HepG2 (cell line): ENCODE data around the gene RNU7-1.

Experiments used
- ASH2L ChIP-seq: fragments of 300-600, 200-600 bp; sonication (generic); IDR thresholded peaks from 2 replicates; pipeline ENCODE4 v1.7.0; 2017; ENCODE audit warnings: low read depth, mild to moderate bottlenecking, moderate library complexity, mixed read lengths, low read length; ENCODE audit not compliant: insufficient read length
- EZH2 ChIP-seq: conservative IDR thresholded peaks from 2 replicates; pipeline ENCODE4 v1.6.1; 2012; ENCODE audit warnings: mild to moderate bottlenecking, low read depth, low read length, moderate library complexity
- FOXK2 ChIP-seq: fragments of 450-650 bp; IDR thresholded peaks from 2 replicates; pipeline ENCODE4 v1.6.1; 2016
- MZF1 ChIP-seq: sonication (generic); formaldehyde crosslinking; IDR thresholded peaks from 2 replicates; pipeline ENCODE4 v1.8.1; 2023; ENCODE audit warnings: mild to moderate bottlenecking, missing genetic modification reagents, borderline replicate concordance
- TCF12 ChIP-seq, 2 experiments: fragments of 450-650 bp in 1 of 2; sonication (generic) in 1 of 2; formaldehyde crosslinking in 1 of 2; IDR thresholded peaks; 2 replicates each; pipeline versions ENCODE4 v1.6.1 to v1.8.0; 2017 to 2022; ENCODE audit warnings: antibody characterized with exemption in 1 of 2, mild to moderate bottlenecking in 1 of 2, missing genetic modification reagents in 1 of 2, moderate library complexity in 1 of 2
- TF ChIP-seq, protein P1 (sequence below): sonication (generic); formaldehyde crosslinking; IDR thresholded peaks from 2 replicates; pipeline ENCODE4 v1.5.0; 2020; ENCODE audit warnings: mild to moderate bottlenecking, missing genetic modification reagents, moderate library complexity
- TF ChIP-seq, protein P2 (sequence below): sonication (generic); formaldehyde crosslinking; IDR thresholded peaks from 2 replicates; pipeline ENCODE4 v1.4.0; 2020; ENCODE audit warnings: missing genetic modification reagents
- TF ChIP-seq, protein P3 (sequence below): sonication (generic); formaldehyde crosslinking; IDR thresholded peaks from 2 replicates; pipeline ENCODE4 v1.4.0; 2020; ENCODE audit warnings: missing genetic modification reagents
- TF ChIP-seq, protein P4 (sequence below): IDR thresholded peaks from 2 replicates; pipeline ENCODE4 v1.6.1; 2016

DNA sequence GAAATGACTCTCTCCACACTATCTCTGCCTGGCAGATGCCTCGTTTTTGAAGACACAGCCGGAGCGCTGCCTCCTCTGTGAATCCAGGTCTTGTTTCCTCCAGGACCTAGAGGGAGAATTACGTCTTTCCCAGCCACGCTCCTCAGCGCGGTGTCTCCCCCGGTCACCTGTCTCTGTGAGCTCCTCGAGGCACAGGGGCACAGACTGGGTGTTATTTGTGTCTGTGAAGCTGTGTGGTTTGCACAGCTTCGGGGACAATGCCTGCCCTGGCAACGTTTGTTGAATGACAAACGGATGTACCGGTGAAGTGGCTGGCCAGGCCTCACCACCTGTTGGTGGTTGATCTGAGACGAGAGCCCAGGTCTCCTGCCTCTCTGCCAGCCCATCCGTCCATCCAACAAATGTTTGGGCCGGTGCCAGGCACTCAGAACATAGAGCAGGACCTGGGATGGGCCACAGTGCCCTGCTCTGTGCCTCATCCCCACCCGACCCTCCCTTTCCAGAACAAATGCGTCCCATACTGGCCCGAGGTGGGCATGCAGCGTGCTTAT lies 13.6 kb downstream of the RNU7-1 start:
- TF ChIP-seq, protein P1, sequence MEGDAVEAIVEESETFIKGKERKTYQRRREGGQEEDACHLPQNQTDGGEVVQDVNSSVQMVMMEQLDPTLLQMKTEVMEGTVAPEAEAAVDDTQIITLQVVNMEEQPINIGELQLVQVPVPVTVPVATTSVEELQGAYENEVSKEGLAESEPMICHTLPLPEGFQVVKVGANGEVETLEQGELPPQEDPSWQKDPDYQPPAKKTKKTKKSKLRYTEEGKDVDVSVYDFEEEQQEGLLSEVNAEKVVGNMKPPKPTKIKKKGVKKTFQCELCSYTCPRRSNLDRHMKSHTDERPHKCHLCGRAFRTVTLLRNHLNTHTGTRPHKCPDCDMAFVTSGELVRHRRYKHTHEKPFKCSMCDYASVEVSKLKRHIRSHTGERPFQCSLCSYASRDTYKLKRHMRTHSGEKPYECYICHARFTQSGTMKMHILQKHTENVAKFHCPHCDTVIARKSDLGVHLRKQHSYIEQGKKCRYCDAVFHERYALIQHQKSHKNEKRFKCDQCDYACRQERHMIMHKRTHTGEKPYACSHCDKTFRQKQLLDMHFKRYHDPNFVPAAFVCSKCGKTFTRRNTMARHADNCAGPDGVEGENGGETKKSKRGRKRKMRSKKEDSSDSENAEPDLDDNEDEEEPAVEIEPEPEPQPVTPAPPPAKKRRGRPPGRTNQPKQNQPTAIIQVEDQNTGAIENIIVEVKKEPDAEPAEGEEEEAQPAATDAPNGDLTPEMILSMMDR (CRISPR knock-in tag) = no peak
- TF ChIP-seq, protein P2, sequence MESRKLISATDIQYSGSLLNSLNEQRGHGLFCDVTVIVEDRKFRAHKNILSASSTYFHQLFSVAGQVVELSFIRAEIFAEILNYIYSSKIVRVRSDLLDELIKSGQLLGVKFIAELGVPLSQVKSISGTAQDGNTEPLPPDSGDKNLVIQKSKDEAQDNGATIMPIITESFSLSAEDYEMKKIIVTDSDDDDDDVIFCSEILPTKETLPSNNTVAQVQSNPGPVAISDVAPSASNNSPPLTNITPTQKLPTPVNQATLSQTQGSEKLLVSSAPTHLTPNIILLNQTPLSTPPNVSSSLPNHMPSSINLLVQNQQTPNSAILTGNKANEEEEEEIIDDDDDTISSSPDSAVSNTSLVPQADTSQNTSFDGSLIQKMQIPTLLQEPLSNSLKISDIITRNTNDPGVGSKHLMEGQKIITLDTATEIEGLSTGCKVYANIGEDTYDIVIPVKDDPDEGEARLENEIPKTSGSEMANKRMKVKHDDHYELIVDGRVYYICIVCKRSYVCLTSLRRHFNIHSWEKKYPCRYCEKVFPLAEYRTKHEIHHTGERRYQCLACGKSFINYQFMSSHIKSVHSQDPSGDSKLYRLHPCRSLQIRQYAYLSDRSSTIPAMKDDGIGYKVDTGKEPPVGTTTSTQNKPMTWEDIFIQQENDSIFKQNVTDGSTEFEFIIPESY (CRISPR knock-in tag) = no peak
- TF ChIP-seq ASH2L (no peak), TCF12 (IDR thresholded peaks at IDR 0.05) (no peak), TCF12 (CRISPR knock-in tag; IDR thresholded peaks at IDR 0.05) (no peak), FOXK2 (no peak), EZH2 (no peak), MZF1 (CRISPR knock-in tag) (no peak)
- TF ChIP-seq, protein P3, sequence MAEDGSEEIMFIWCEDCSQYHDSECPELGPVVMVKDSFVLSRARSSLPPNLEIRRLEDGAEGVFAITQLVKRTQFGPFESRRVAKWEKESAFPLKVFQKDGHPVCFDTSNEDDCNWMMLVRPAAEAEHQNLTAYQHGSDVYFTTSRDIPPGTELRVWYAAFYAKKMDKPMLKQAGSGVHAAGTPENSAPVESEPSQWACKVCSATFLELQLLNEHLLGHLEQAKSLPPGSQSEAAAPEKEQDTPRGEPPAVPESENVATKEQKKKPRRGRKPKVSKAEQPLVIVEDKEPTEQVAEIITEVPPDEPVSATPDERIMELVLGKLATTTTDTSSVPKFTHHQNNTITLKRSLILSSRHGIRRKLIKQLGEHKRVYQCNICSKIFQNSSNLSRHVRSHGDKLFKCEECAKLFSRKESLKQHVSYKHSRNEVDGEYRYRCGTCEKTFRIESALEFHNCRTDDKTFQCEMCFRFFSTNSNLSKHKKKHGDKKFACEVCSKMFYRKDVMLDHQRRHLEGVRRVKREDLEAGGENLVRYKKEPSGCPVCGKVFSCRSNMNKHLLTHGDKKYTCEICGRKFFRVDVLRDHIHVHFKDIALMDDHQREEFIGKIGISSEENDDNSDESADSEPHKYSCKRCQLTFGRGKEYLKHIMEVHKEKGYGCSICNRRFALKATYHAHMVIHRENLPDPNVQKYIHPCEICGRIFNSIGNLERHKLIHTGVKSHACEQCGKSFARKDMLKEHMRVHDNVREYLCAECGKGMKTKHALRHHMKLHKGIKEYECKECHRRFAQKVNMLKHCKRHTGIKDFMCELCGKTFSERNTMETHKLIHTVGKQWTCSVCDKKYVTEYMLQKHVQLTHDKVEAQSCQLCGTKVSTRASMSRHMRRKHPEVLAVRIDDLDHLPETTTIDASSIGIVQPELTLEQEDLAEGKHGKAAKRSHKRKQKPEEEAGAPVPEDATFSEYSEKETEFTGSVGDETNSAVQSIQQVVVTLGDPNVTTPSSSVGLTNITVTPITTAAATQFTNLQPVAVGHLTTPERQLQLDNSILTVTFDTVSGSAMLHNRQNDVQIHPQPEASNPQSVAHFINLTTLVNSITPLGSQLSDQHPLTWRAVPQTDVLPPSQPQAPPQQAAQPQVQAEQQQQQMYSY (CRISPR knock-in tag) = no peak
- TF ChIP-seq, protein P4, sequence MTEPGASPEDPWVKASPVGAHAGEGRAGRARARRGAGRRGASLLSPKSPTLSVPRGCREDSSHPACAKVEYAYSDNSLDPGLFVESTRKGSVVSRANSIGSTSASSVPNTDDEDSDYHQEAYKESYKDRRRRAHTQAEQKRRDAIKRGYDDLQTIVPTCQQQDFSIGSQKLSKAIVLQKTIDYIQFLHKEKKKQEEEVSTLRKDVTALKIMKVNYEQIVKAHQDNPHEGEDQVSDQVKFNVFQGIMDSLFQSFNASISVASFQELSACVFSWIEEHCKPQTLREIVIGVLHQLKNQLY (CRISPR knock-in tag) = no peak
